Mononuclear cell (primary cell): ENCODE measurements around the gene MGMT. TPM values are rescaled to one million over a fixed set of nuclear protein-coding genes. Genes with fewer than 3 reads are reported as not detected.

Source experiments
- H3K27me3 ChIP-seq: 2 replicates; pipeline ENCODE4 v1.6.0; 2011; ENCODE audit warnings: low read length, control low read depth; ENCODE audit not compliant: insufficient read depth
- H3K4me1 ChIP-seq: 2 replicates; pipeline ENCODE4 v1.5.1; 2011; ENCODE audit warnings: mild to moderate bottlenecking, low read length, control low read depth; ENCODE audit not compliant: insufficient read depth
- H3K4me3 ChIP-seq: 2 replicates; pipeline ENCODE4 v1.5.1; 2011; ENCODE audit warnings: mild to moderate bottlenecking, low read length, moderate library complexity
- H3K9me3 ChIP-seq: 2 replicates; pipeline ENCODE4 v1.5.1; 2011; ENCODE audit warnings: low read depth, mild to moderate bottlenecking, control low read depth, low read length
- total RNA-seq: library from RNA; depleted of rRNA; stranded (reverse); fragments of >200 nt; gene quantifications from one replicate; pipeline ENCODE4 v1.2.3, GENCODE V29; 2012

Gene MGMT
- total RNA-seq, 1 donor = 10.3 TPM

DNA sequence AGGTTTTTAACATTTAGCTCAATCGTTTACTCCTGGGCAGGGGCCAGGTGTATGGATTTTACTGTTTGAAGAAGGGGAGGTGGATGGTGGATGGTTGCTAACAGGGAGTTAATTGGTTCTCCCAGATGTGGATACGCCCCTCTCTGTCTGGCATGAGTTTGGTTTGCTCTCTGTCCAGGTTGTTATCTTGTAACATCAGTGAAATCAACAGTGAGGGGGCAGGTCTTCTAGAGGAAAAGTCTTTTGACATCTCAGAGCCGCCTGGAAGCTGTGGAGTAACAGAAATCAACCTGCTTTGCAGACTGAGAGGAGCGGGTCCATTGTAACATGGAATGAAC lies 243.4 kb downstream of the MGMT start:
- H3K4me3 ChIP-seq = no peak overlapping the region

DNA sequence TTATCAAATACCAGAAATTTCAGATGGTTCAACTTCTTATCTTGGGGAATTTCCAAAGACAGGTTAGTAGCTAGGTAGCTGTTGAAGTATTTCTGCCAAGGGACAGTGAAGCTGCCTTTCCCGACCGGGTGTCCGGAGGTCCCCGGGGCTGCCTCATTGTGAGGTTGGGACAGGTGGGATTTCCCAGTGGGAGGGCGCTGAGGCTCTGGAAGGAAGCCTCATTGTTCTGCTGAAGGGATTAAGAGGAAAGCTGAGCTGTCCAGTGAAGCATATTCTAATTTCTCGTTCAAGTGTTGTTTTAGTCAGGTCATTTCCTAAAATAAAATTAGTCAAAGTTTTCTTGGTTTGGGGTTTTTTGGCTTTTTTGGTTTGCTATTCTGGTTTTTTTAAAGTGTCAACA lies 244.2 kb downstream of the MGMT start:
- H3K4me1 ChIP-seq = no peaks in the 10 kb centered on the region

More for the DNA sequence above, 243.4 kb downstream of the MGMT start:
- Histone ChIP-seq H3K4me1 (no peaks in the 10 kb centered on the region), H3K27me3 (no peaks in the 10 kb centered on the region), H3K9me3 (no peaks in the 10 kb centered on the region)

DNA sequence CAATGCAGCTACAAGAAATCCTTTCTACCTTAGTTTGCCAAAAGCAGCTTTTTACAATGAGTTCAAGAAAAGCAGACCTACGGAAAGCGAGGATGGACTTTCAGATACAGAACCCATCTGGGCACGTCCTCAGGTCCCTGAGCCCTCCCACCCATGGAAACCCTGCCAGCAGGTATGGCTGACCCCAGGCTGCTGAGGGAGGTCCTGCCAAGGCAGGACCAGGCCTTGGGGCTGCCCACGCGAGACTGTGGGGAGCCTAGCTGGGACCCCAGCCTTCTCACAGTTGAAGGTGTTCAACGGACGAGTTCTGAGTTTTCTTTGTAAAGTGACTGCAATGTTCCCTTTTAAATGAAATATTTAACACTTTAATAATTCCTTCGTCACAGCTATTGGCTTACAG lies 245.0 kb downstream of the MGMT start:
- Histone ChIP-seq H3K9me3 (no peaks in the 10 kb centered on the region), H3K27me3 (no peaks in the 10 kb centered on the region), H3K4me1 (no peaks in the 10 kb centered on the region), H3K4me3 (no peak overlapping the region)

More for the DNA sequence above, 244.2 kb downstream of the MGMT start:
- no peaks in the 10 kb centered on the region for H3K27me3 ChIP-seq
- H3K4me3 ChIP-seq = no peak overlapping the region
- H3K9me3 ChIP-seq = no peaks in the 10 kb centered on the region

DNA sequence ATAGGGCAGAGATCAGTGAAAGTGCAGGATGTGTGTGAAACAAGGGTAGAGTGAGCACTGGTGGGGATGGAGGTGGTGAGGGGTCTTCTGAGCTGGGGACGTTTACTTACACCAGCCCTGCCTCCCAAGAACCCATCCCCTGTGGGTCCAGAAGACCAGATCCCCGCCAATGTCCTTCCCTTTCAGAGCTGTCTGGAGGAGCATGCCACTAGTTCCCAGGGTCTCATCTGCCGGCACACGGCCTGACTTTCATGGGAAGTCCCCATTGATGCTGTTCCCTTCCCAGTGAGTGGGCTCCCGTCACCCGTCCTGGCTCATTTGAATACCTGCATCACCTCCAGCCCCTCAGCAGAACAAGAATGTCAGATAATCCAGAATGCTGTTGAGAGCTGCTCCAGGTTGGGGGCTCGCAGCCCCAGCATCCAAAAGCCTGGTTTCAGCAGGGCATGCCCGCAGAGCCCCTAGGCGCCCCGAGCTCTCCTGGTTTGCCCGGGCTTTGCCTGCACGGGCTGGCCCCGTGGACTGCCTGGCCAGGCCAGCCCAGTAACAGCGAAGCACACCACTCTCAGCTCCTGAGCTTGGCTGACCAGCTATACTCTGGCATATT lies 246.7 kb downstream of the MGMT start:
- no peaks in the 10 kb centered on the region for H3K9me3 ChIP-seq
- H3K27me3 ChIP-seq = no peaks in the 10 kb centered on the region
- H3K4me3 ChIP-seq = no peak overlapping the region
- no peaks in the 10 kb centered on the region for H3K4me1 ChIP-seq

DNA sequence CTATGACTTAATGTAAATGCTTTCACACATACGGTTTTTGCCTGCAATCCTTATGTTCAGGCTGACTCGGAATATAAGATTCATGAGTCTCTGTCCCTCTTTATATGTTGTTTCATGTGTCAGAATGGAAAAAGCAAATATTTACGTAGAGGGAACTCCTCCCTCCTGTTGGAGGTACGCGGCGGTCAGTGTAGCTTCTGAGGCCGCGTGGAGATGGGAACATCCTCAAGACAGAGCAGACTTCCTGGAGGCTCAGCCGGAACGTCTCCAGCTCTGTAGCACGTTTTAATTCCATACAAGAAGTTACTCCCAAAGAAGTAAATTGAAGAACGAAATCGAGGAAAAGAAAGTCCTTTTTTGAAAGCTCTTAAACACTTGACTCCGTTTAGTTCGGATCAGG lies 248.8 kb downstream of the MGMT start:
- Histone ChIP-seq H3K9me3 (no peaks in the 10 kb centered on the region), H3K27me3 (no peaks in the 10 kb centered on the region), H3K4me3 (no peak overlapping the region), H3K4me1 (no peaks in the 10 kb centered on the region)

GRCh38 chr10:129716211-129716681 lies 249.2 kb downstream of the MGMT start:
- Histone ChIP-seq H3K4me3 (no peak overlapping the region), H3K9me3 (peaks cover under 1% of the 10 kb centered on the region), H3K27me3 (no peaks in the 10 kb centered on the region), H3K4me1 (no peaks in the 10 kb centered on the region)

- Histone ChIP-seq H3K4me1 (no peaks in the 10 kb centered on the region), H3K27me3 (no peaks in the 10 kb centered on the region), H3K9me3 (peaks cover 6% of the 10 kb centered on the region), H3K4me3 (no peak overlapping the region)
Observed at GRCh38 chr10:129716881-129717280, 249.8 kb downstream of the MGMT start.

DNA sequence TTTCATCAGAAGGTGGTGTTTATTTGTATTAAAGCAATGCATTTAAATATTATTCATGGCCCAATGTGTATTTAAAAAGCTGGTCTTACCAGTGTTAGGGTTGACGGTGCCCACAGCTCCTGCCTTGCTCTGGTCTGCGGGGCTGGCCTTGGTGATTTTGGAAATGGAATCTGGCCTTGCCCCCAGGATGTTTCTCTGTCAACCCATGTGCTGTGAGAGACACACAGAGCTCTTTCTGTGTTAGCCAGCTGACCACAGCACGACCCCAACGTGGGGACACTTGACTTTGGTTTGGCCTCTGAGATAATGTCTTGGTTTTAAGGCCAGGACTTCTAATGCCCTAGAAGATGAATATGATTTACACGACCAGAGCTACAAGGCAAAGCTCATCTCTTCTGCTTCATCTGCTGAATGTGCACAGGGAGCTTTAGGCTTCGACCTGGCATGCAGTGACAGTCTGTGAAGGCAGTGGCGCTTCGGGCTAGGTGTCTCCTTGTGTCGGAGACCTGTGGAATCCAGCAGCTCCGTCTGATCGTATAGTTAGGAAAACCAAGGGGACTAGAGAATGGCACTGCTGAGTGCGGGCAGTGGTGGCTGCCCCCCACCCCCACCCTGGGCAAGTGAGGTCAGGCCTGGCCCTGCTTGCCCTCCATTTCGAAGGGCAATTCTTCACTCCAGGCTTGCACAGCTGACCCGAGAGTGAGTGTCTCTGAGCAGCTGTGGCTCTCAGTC lies 250.9 kb downstream of the MGMT start:
- Histone ChIP-seq H3K4me1 (no peaks in the 10 kb centered on the region), H3K27me3 (no peaks in the 10 kb centered on the region), H3K9me3 (peaks cover 6% of the 10 kb centered on the region), H3K4me3 (no peak overlapping the region)

DNA sequence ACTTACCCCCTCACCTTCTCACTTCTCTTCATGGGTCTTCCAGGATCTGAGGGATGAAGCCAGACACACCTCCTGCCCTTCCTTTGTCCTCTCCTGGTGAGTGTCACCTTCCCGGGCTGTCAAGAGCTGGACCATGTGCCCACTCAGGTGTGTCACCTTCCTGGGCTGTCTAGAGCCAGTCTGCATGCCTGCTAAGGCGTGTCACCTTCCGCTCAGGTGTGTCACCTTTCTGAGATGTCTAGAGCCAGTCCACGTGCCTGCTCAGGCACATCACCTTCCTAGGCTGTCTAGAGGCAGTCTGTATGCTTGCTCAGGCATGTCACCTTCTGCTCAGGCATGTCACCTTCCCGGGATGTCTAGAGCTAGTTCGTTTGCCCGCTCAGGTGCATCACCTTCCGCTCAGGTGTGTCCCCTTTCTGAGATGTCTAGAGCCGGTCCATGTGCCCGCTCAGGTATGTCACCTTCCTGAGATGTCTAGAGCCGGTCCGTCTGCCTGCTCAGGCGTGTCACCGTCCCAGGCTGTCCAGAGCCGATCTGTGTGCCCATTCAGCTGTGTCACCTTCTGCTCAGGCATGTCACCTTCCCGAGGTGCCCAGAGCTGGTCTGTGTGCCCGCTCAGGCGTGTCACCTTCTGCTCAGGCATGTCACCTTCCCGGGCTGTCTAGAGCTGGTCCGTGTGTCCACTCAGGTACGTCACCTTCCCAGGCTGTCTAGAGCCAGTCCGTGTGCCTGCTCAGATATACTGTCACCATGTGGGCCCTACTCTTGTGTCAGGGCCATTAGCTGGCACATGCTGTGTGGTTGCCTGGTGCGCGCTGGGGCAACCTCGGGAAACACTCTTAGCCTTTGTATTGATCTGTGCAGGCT lies 251.7 kb downstream of the MGMT start:
- H3K4me3 ChIP-seq = no peak overlapping the region
- no peaks in the 10 kb centered on the region for H3K27me3 ChIP-seq
- no peaks in the 10 kb centered on the region for H3K4me1 ChIP-seq
- peaks cover 6% of the 10 kb centered on the region for H3K9me3 ChIP-seq

GRCh38 chr10:129719415-129719739 lies 252.3 kb downstream of the MGMT start:
- H3K4me3 ChIP-seq = no peak overlapping the region
- H3K9me3 ChIP-seq = peaks cover 6% of the 10 kb centered on the region
- no peaks in the 10 kb centered on the region for H3K4me1 ChIP-seq
- no peaks in the 10 kb centered on the region for H3K27me3 ChIP-seq

GRCh38 chr10:129719889-129720590 lies 253.0 kb downstream of the MGMT start:
- H3K4me3 ChIP-seq = no peak overlapping the region
- peaks cover 6% of the 10 kb centered on the region for H3K9me3 ChIP-seq
- no peaks in the 10 kb centered on the region for H3K27me3 ChIP-seq
- no peaks in the 10 kb centered on the region for H3K4me1 ChIP-seq

- Histone ChIP-seq H3K4me3 (no peak overlapping the region), H3K9me3 (peaks cover 6% of the 10 kb centered on the region), H3K27me3 (no peaks in the 10 kb centered on the region), H3K4me1 (no peaks in the 10 kb centered on the region)
Observed at GRCh38 chr10:129725011-129725410, 258.0 kb downstream of the MGMT start.

- Histone ChIP-seq H3K4me1 (no peaks in the 10 kb centered on the region), H3K4me3 (no peak overlapping the region), H3K9me3 (peaks cover 6% of the 10 kb centered on the region), H3K27me3 (no peaks in the 10 kb centered on the region)
Observed at GRCh38 chr10:129725482-129725881, 258.4 kb downstream of the MGMT start.

- Histone ChIP-seq H3K9me3 (peaks cover 6% of the 10 kb centered on the region), H3K4me1 (no peaks in the 10 kb centered on the region), H3K4me3 (no peak overlapping the region), H3K27me3 (no peaks in the 10 kb centered on the region)
Observed at GRCh38 chr10:129725890-129726631, 259.0 kb downstream of the MGMT start.
